Muscle of arm (tissue), 12 donors: ENCODE data around the gene DGKA. TPM values are rescaled to one million over a fixed set of nuclear protein-coding genes. Genes with fewer than 3 reads are reported as not detected.
"Not testable (repeated sequence)": the region's sequence is repeated elsewhere in the genome, so short reads cannot be mapped to it uniquely, and the experiment has no call there.

Experiments used
- DNase-seq: peaks from one replicate; pipeline ENCODE4 v3.0.0-alpha.2; 2013
- polyA plus RNA-seq, 12 donors: library from polyadenylated mRNA; unstranded; fragments of 120-200 nt; gene quantifications; one replicate each; pipeline ENCODE4 v1.2.1, GENCODE V29; 2013; ENCODE audit not compliant: insufficient read length in 12 of 12

The DGKA gene
- polyA plus RNA-seq, 12 donors: 10.1 to 108 (median 15.3) TPM; not detected in 2

DNA sequence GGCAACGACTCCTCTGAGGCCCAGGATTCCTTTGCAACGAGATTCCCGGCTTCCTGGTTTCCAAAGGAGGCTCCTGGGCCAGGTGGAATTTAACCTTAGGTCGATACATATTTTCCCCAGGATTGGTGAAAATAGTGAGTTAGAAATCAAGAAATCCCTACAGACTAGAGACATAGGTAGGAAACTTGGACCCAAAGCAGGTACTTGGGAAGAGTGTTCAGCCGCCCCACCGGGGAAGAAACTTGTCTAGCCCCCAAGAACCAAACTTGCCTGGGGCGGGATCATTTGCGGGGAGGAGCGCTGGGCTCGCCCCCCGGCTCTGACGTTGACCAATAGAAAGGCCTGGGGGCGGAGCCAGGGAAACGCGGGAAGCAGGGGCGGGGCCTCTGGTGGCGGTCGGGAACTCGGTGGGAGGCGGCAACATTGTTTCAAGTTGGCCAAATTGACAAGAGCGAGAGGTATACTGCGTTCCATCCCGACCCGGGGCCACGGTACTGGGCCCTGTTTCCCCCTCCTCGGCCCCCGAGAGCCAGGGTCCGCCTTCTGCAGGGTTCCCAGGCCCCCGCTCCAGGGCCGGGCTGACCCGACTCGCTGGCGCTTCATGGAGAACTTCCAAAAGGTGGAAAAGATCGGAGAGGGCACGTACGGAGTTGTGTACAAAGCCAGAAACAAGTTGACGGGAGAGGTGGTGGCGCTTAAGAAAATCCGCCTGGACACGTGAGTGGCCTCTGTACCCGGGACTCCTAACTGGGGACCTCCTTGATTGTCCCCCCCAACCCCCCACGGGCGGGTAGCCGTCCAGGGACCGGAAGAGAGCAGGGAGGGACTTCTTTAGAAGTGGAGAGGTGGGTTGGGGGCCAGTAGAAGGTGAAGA lies 35.7 kb downstream of the DGKA start, which contains the start of gene CDK2:
Gene CDK2, plus strand, starts transcription at position 423 of the 874 bp plus-strand sequence. Its CDS starts 179 bp downstream, at position 602.
- peak; percentile 93 for DNase-seq

DNA sequence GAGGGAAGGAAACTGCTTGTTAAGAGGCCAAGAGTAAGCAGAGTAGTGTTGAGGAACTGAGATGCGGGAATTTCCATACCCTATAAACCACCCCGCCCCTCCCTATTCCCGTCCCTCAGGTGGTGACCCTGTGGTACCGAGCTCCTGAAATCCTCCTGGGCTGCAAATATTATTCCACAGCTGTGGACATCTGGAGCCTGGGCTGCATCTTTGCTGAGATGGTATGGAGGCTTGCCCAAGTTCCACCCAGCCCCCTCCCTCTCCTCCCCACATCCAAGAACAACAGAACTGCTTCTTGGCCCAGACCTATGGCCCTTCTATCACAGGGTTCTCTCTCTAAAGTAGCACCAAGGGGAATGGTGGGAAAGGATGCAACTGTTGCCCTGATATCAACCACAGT lies 38.4 kb downstream of the DGKA start:
- no peak for DNase-seq

DNA sequence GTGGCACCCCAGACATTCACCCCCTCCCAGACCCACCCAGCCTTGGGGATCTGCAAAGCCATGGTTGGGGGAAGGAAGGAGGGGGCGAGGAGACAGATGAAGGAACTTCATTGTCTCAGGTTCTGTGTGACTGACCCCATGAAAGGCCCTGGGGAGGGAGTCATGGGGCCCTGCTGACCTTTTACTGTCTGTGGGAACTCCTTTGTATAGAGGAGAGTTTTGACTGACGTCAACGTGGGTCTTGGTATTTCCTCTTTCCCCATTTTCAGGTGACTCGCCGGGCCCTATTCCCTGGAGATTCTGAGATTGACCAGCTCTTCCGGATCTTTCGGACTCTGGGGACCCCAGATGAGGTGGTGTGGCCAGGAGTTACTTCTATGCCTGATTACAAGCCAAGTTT lies 39.8 kb downstream of the DGKA start:
- no peak for DNase-seq

DNA sequence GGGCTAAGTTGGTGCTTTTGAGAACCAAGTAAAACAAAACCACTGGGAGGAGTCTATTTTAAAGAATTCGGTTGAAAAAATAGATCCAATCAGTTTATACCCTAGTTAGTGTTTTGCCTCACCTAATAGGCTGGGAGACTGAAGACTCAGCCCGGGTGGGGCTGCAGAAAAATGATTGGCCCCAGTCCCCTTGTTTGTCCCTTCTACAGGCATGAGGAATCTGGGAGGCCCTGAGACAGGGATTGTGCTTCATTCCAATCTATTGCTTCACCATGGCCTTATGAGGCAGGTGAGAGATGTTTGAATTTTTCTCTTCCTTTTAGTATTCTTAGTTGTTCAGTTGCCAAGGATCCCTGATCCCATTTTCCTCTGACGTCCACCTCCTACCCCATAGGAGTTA lies 41.1 kb downstream of the DGKA start:
- no peak for DNase-seq

DNA sequence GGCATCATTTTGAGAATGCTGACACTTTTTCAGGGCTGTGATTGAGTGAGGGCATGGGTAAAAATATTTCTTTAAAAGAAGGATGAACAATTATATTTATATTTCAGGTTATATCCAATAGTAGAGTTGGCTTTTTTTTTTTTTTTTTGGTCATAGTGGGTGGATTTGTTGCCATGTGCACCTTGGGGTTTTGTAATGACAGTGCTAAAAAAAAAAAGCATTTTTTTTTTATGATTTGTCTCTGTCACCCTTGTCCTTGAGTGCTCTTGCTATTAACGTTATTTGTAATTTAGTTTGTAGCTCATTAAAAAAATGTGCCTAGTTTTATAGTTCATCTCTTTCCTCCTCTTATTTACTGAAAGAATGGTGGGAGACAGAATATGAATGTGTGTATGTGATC lies 41.5 kb downstream of the DGKA start:
- DNase-seq: no peak

DNA sequence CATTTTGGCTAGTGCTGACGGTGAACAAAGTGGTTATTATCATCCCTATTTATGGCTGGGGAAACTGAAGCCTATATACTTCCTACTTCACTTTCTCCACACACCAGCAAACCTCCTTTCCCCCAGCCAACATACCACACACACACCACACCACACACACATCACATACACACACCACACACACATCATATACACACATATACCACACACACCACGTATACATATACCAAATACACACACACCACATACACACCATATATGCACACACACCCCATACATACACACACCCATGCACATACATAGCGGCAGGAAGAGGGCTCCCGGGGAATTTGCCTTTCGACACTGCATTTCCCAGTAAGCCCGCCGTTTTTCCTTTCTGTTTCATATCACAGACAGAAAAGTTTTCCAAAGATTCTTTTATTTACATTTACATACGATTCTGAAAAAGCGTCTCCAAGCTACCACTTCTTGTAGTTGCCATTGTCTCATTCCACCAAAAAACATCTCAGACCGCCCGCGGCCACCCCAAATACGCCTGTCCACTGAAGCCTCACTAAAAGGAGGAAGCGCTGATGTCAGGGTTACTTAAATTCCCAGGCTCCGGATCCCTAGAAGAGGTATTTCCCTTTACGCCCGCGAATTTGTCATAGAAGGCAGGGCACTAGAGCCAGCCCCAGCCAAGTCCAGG lies 42.1 kb downstream of the DGKA start:
- DNase-seq: peak; percentile 55

DNA sequence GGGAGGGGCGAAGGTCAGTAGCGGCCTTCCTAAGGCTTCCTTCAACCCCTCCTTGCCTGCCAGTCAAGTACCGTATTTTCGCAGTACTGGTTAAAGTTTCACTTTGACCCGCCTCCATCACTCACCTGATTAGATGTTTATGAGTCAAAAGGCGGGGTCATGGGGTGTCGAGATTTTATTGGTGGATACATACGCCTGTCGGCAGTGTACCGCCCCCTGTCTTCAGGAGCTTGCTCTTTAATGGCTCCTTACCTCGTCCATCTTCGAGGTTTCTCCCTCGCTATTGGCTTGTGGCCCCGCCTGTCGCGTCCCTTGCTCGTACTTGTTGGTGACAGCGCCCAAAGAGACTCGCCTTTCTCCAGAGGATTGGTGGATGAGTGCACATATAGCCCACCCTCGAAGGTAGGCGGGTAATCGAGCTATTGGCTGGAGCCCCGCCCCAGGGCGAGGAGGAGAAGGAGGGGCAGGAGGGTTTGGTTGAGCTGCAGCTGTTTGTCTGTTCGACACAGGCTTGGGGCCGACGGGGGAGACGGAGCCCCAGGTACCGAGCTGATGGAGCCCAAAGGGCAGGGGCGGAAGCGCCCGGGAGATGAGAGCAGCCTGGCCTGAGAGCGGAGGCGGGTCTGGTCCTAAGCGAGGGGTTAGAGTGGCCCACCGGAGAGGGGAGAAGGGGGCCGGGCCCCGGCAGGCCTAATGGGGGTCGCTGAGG lies 42.8 kb downstream of the DGKA start, which contains the start of gene RAB5B:
Gene RAB5B, plus strand, starts transcription at position 480 of the 709 bp plus-strand sequence. CDS start 12,883 bp downstream, outside the sequence.
- DNase-seq: peak; percentile 99

DNA sequence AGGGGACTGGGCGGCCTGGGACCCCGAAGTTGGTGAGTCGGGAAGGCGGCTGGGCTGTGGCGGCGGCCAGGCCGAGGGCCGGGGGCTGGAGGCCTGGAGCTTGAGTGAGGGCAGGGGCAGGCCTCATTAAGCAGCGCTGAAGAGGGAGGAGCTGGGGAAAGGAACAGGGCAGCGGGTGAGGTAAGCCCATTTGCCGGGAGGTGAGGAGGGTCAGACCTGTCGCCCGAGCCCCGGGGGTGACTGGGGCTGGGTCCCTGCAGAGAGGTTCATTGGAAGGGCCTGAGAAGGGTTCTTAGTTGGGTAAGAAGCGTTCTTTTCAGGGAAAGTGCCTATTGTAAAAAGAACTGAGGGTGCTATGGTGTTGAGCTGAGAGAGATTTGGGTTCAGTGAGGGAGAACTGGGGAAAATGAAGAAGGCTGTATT lies 43.4 kb downstream of the DGKA start:
- no peak for DNase-seq

DNA sequence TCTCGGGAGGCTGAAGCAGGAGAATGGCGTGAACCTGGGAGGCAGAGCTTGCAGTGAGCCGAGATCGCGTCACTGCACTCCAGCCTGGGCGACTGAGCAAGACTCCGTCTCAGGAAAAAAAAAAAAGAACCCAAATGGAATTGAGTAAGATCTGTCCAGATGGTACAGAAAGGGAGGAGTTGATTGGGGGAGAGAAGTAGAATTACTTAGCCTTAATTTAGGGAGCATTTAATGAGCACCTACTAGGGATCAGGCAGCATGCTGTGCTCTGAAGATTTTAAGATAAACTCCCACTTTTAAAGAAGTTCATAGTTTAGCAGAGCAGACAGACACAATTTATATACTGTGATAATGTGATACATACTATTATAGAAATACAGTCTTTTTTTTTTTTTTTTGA lies 47.4 kb downstream of the DGKA start:
- no peak for DNase-seq

DNA sequence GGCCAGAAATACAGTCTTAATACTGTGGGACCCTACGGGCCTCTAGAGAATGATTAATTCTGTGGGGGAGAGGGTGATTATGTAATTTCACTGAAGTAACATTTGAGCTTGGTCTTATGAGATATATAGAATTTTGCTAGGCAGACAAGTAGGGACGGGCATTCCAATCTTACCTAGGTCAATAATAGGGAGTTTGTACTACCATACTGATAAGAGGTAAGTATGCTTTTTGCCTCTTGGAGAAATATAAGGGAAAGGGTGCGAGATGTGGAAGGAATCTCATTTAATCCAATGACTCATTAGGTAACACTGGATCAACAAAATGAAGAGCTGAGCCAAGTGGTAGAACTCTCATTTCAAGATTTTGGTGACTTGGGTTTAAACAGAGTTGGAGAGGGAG lies 48.1 kb downstream of the DGKA start:
- DNase-seq: no peak

DNA sequence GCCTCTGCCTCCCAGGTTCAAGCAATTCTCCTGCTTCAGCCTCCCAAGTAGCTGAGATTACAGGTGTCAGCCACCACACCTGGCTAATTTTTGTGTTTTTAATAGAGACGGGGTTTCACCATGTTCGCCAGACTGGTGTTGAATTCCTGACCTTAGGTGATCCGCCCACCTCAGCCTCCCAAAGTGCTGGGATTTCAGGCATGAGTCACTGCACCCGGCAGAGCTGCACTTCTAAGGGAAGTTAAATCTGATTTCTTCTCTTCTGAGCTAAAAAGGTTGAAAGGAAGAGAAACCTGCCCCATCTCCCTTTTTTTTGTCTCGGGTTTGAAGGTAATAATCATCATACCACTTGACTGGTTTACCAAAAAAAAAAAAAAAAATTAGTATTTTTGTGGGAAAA lies 50.9 kb downstream of the DGKA start:
- not testable (repeated sequence) for DNase-seq

DNA sequence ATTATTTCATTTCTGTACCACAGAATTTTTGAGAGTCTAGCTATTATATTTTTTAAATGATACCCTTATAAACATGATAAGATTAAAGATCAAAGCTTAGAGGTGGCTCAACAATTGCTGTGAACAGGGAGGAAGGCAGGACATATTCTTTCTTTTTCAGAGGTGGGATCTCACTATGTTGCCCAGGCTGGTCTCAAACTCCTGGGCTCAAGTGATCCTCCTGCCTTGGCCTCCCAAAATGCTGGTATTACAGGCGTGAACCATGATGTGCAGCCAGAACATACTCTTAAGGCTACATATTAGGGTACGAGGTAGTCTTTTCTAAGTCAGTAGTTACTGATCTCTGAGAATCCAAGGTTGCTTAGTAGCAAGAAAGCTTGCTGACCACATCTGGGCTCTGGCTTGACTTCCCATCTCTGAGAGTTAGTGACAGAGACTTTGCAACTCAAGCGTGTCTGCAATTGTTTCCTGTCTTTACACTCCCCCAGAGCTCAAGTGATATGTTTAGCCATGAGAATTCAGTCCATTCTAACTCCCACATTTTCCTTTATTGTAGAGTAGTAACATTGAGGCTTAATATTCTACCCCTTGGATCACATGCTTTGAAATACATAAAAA lies 51.5 kb downstream of the DGKA start:
- DNase-seq: no peak

DNA sequence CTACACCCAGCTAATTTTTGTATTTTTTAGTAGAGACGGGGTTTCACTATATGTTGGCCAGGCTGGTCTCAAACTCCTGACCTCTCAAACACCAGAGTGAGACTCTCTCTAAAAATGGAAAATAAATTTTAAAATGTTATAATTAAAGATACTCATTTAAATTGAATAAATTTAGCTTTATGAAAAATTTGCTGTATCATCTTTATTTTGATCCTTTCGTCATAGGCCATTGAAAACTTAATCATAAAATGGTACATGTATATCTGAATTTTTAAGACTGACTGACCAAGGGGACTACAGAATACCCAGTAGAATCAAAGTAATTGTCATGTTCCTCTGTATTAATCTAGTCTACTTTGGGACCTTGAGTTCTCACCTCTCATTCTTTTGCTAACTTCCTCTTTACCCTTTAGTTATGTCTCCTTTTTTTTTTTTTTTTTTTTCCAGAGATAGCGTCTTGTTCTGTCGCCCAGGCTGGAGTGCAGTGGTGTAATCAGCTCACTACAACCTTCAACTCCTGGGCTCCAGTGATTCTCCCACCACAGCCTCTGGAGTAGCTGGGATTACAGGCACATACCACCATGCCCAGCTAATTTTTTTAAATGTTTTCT lies 52.4 kb downstream of the DGKA start:
- DNase-seq: no peak

DNA sequence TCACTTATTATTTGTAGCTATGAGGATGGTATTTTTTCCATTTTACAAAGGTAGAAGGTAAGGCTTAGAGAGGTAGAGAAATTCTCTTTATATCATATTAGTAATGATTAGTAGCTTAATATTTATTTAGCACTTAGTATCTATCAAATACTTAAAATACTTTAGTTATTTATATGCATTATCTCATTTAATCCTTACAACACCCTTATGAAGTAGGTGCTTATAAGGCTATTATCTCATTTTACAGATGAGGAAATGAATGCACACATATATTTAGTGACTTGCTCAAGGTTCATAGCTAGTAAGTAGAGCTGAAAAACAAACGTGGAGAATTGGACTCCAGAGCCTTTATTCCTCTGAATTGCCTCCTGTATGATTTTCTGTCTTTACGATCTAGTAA lies 53.9 kb downstream of the DGKA start:
- DNase-seq: no peak

DNA sequence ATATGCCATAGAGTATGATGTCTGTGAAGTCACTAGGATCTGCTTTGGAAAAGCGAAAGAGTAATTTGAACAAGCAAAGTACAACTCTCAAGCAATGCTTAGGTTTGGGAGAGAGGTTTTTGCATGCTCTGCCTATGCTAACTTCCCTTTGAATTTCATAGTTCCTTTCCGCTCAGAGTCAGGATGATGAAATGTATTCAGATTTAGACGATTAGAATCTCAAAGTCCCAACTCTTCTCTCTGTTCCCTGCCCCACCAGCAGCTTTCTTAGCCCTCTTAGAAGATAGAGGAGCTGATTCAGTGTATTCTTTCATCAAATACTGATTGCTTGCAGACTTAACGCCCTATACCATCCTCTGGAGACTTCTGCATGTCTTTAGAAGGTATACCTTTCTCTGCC lies 54.4 kb downstream of the DGKA start:
- DNase-seq: no peak

DNA sequence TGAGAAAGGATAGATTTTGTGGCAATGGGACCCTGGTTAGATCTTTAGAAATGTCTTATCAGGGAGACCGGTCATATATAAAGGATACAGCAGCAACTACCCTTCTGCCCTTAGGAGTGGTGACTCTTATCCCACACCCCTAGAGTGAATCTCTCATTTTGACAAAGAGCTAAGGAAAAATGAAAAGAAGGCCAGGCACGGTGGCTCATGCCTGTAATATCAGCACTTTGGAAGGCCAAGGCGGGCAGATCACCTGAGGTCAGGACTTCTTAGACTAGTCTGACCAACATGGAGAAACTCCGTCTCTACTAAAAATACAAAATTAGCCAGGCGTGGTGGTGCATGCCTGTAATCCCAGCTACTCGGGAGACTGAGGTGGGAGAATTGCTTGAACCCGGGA lies 55.0 kb downstream of the DGKA start:
- not testable (repeated sequence) for DNase-seq

DNA sequence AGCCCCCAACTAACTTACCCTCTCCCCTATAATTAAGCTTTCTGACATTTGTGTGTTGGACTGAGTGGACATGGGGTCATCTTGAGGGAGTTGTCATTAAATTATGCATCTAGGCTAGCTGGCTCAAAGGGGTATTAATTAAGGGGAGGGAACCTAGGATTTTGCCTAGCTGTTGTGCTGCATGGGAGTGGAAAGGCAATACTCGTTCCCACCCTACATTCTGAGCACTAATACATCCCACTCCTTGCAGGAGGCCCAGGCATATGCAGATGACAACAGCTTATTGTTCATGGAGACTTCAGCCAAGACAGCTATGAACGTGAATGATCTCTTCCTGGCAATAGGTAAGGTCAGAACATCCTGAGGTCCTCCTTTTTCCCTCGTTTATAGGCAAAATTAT lies 60.1 kb downstream of the DGKA start:
- no peak for DNase-seq

DNA sequence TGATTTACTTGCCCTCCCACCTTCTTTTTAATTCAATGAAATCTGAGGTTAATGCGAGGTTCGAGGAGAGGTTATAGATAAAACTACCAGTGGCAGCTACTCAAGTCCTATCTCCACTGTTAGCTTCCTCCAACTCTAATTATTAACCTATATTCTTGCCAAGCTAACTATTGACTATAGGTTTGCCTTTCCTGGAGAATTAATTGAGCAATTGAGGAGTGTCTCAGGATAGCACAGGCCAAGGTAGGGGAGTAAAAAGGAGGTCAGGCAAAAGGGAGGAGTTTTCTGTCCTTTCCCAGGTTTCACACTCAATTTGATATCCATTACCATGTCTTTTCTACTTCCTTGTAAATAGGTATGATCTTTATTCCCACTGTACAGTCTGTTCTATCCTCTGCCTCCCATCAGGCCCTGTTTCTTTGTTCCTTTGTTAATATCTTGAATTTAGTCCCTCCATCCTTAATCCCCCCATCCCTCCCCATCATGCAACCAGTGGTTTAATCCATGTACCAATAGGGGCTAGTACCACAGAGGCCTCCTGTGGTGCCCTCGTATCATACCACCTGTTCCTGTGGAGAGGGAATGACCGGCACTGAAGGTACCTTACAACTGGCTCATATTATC lies 62.4 kb downstream of the DGKA start:
- DNase-seq: no peak

DNA sequence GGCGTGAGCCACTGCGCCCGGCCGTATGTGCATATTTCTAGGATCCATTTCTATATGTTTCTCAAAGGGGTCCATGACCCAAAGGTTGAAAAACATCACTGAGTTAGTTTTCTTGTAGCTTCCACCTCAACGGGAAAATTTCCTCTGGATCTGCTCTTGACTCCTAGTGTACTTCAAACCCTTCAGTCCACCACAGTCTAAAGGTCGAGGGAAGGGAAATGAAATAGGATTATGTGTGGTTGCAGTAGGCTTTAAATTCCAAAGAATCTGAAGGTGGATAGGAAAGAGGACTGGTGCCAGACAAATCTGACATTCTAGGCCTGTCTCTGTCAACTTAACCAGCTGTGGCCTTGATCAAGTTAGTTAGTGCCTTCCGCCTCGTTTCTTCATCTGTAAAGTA lies 64.4 kb downstream of the DGKA start:
- DNase-seq: no peak

DNA sequence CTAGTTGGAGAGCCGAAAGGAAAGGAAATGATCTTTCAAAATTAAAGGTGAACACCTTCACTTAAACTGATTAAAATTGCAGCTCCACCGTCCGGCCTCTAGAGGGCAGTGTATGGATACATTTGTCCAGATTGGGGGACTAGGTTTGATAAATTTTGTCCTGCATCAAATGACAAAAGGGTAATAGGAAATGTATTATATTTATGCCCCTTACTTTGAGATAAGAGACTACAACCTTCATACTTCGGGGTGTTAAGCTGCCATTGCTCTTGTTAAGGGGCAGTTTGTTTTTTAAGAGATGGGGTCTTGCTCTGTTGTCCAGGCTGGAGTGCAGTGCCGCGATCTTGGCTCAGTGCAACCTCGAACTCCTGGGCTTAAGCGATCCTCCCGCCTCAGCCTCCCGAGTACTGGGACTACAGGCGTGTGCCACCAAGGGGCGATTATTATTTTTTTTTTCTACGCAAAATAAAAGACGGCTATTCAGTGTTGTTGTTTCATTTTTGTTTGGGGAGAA lies 65.3 kb downstream of the DGKA start:
- DNase-seq: peak; percentile 71
